Suprapubic skin (tissue), 4 donors: ENCODE measurements around the gene ANLN. TPM values are rescaled to one million over a fixed set of nuclear protein-coding genes. Genes with fewer than 3 reads are reported as not detected.
"Not testable (repeated sequence)": the region's sequence is repeated elsewhere in the genome, so short reads cannot be mapped to it uniquely, and the experiment has no call there.

Source experiments
- DNase-seq, 2 donors: peaks; one replicate each; pipeline ENCODE4 v3.0.0-alpha.2; 2019; ENCODE audit warnings: low spot score in 2 of 2
- H3K27ac ChIP-seq: fragments of 200-600 bp; sonication (generic); one replicate; pipeline ENCODE4 v1.5.1; 2019
- H3K27me3 ChIP-seq: fragments of 200-600 bp; sonication (generic); one replicate; pipeline ENCODE4 v1.5.1; 2019
- H3K36me3 ChIP-seq: fragments of 200-600 bp; sonication (generic); one replicate; pipeline ENCODE4 v1.5.1; 2019
- H3K4me1 ChIP-seq: fragments of 200-600 bp; sonication (generic); one replicate; pipeline ENCODE4 v1.5.1; 2019
- H3K4me3 ChIP-seq: fragments of 200-600 bp; sonication (generic); one replicate; pipeline ENCODE4 v1.5.1; 2019; ENCODE audit warnings: mild to moderate bottlenecking
- H3K9me3 ChIP-seq: fragments of 200-600 bp; sonication (generic); one replicate; pipeline ENCODE4 v1.5.1; 2019
- CTCF ChIP-seq, 2 donors: fragments of 200-600 bp in 1 of 2; fragments of 450-650 bp in 1 of 2; sonication (generic) in 1 of 2; IDR thresholded peaks; one replicate each; pipeline ENCODE4 v1.5.1; 2016 to 2019; ENCODE audit warnings: antibody characterized with exemption in 2 of 2, mild to moderate bottlenecking in 1 of 2, moderate library complexity in 1 of 2
- EP300 ChIP-seq: sonication (generic); formaldehyde crosslinking; IDR thresholded peaks from one replicate; pipeline ENCODE4 v1.6.1; 2017; ENCODE audit warnings: antibody characterized with exemption
- POLR2A ChIP-seq, 2 donors: fragments of 450-650 bp; IDR thresholded peaks; one replicate each; pipeline ENCODE4 v1.6.1; 2017; ENCODE audit warnings: antibody characterized with exemption in 2 of 2, mild to moderate bottlenecking in 2 of 2, moderate library complexity in 2 of 2
- POLR2AphosphoS5 ChIP-seq, 3 donors: sonication (generic); formaldehyde crosslinking; IDR thresholded peaks; one replicate each; pipeline ENCODE4 v1.6.1; 2017; ENCODE audit warnings: antibody characterized with exemption in 3 of 3
- WGBS: methylation state at CpG from one replicate; pipeline ENCODE4 v1.1.5; 2018; 5-methylcytosine and 5-hydroxymethylcytosine counted together
- total RNA-seq, 4 donors: library from RNA; depleted of rRNA; stranded (reverse); fragments of >200 nt; gene quantifications; one replicate each; pipeline ENCODE4 v1.1.0, GENCODE V29; 2016

The ANLN gene
- total RNA-seq, 4 donors from 2014 or later, result 10.1 to 33.5 (median 17.9) TPM

DNA sequence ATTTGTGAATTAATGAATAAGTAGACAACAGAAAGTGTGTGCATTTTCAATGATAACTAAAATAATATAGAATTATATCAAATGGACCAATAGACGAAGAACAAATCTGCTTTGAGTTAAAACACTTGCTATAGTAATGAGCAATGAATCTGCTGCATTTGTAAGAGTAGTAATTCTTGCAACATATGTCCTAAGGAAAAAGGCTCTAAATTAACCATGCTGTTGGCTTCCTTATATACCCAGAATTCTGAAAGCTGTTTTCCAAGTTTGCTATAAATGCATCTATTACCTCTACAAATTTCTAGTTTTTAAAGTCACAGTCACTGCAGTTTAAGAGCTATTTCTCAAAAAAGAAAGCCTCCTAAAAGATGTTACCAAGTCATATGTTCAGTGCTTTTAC, 20.5 kb upstream of the ANLN start:
- DNase-seq, result no peak
- Histone ChIP-seq H3K36me3 (no peaks in the 10 kb centered on the region), H3K27ac (no peak overlapping the region), H3K4me3 (no peak overlapping the region), H3K9me3 (no peaks in the 10 kb centered on the region), H3K27me3 (peaks cover 3% of the 10 kb centered on the region), H3K4me1 (peaks cover 6% of the 10 kb centered on the region)
- TF ChIP-seq EP300 (no peak), POLR2A (IDR thresholded peaks at IDR 0.05) (no peak), CTCF (IDR thresholded peaks at IDR 0.05) (no peak), POLR2AphosphoS5 (IDR thresholded peaks at IDR 0.05) (no peak)
- 83% methylated on average over 1 of the region's 1 CpG for WGBS

- Histone ChIP-seq H3K27me3 (peaks cover 3% of the 10 kb centered on the region), H3K9me3 (no peaks in the 10 kb centered on the region), H3K4me3 (no peak overlapping the region), H3K4me1 (peaks cover 6% of the 10 kb centered on the region), H3K36me3 (no peaks in the 10 kb centered on the region), H3K27ac (no peak overlapping the region)
- DNase-seq, result no peak
- 81% methylated on average over 2 of the region's 2 CpGs for WGBS
- TF ChIP-seq POLR2AphosphoS5 (IDR thresholded peaks at IDR 0.05), result no peak
- TF ChIP-seq CTCF (IDR thresholded peaks at IDR 0.05), result no peak
- TF ChIP-seq POLR2A (IDR thresholded peaks at IDR 0.05), result no peak
- TF ChIP-seq EP300, result no peak
Measured at GRCh38 chr7:36370046-36370445, 19.6 kb upstream of the ANLN start.

DNA sequence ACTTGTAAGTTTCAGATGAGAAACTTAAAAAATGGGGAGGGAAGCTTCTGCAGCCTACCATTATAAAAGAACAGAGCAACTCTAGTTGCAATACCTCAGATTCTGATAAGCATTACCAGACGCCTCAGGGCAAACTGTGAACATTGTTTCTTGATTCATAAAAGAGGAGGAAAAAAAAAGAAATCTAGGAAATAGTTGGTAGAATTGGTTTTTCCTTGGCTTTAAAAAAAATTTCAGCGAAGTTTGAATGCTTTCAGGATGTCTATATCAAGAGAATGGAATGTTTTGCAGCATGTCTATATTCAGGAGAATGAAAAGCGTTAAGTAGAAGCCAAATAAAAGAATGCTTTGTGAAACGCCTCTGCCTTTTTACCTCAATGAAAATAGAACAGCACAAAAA, 17.5 kb upstream of the ANLN start:
- TF ChIP-seq POLR2AphosphoS5 (IDR thresholded peaks at IDR 0.05) (no peak), EP300 (no peak), CTCF (IDR thresholded peaks at IDR 0.05) (no peak), POLR2A (IDR thresholded peaks at IDR 0.05) (no peak)
- DNase-seq, result no peak
- WGBS, result 45% methylated on average over 4 of the region's 4 CpGs
- H3K36me3 ChIP-seq, result no peaks in the 10 kb centered on the region
- peaks cover 3% of the 10 kb centered on the region for H3K4me1 ChIP-seq
- peaks cover 3% of the 10 kb centered on the region for H3K27me3 ChIP-seq
- H3K9me3 ChIP-seq, result no peaks in the 10 kb centered on the region
- no peak overlapping the region for H3K27ac ChIP-seq
- H3K4me3 ChIP-seq, result no peak overlapping the region

DNA sequence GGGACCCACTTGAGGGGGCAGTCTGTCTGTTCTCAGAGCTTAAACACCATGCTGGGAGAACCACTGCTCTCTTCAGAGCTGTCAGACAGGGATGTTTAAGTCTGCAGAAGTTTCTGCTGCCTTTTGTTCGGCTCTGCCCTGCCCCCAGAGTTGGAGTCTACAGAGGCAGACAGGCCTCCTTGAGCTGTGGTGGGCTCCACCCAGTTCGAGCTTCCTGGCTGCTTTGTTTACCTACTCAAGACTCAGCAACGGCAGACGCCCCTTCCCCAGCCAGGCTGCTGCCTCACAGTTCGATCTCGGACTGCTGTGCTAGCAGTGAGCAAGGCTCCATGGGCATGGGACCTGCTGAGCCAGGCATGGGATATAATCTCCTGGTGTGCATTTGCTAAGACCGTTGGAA, 11.1 kb upstream of the ANLN start:
- not testable (repeated sequence) for H3K4me1 ChIP-seq, DNase-seq, H3K27ac ChIP-seq, H3K36me3 ChIP-seq, H3K27me3 ChIP-seq, H3K4me3 ChIP-seq, H3K9me3 ChIP-seq
- 88% methylated on average over 6 of the region's 7 CpGs for WGBS

GRCh38 chr7:36379831-36380504, 9.7 kb upstream of the ANLN start:
- no peak for TF ChIP-seq POLR2AphosphoS5 (IDR thresholded peaks at IDR 0.05)
- no peak for TF ChIP-seq CTCF (IDR thresholded peaks at IDR 0.05)
- no peak for TF ChIP-seq EP300
- no peak for TF ChIP-seq POLR2A (IDR thresholded peaks at IDR 0.05)
- WGBS, result 65% methylated on average over 2 of the region's 2 CpGs
- no peaks in the 10 kb centered on the region for H3K9me3 ChIP-seq

DNA sequence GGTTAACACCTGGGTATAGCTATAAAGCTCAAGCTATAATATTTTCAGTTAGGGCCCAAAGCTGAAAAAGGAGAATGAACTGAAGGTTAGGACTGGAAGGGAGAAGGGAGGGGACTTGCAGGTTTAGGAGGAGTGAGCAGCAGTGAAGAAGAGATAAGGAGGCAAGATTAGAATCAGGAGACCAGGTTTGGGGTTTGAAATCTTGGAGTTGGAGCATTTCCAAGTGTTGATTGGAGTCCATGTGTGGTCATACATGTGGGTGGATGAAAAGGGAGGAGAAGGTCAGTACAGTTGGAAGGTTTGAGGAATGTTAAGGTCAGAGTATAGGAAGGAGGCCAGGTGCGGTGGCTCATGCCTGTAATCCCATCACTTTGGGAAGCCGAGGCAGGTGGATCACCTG, 8.6 kb upstream of the ANLN start:
- TF ChIP-seq EP300, result no peak
- TF ChIP-seq POLR2A (IDR thresholded peaks at IDR 0.05), result no peak
- no peak for TF ChIP-seq CTCF (IDR thresholded peaks at IDR 0.05)
- TF ChIP-seq POLR2AphosphoS5 (IDR thresholded peaks at IDR 0.05), result no peak
- Histone ChIP-seq H3K4me3 (no peak overlapping the region), H3K9me3 (no peaks in the 10 kb centered on the region), H3K4me1 (no peaks in the 10 kb centered on the region), H3K27ac (no peak overlapping the region), H3K36me3 (no peaks in the 10 kb centered on the region), H3K27me3 (no peaks in the 10 kb centered on the region)
- 100% methylated on average over 2 of the region's 2 CpGs for WGBS
- DNase-seq, result no peak

More at GRCh38 chr7:36379831-36380504, 9.7 kb upstream of the ANLN start:
- no peak for DNase-seq
- H3K4me3 ChIP-seq, result no peak overlapping the region
- no peak overlapping the region for H3K27ac ChIP-seq
- no peaks in the 10 kb centered on the region for H3K27me3 ChIP-seq
- no peaks in the 10 kb centered on the region for H3K4me1 ChIP-seq
- no peaks in the 10 kb centered on the region for H3K36me3 ChIP-seq

DNA sequence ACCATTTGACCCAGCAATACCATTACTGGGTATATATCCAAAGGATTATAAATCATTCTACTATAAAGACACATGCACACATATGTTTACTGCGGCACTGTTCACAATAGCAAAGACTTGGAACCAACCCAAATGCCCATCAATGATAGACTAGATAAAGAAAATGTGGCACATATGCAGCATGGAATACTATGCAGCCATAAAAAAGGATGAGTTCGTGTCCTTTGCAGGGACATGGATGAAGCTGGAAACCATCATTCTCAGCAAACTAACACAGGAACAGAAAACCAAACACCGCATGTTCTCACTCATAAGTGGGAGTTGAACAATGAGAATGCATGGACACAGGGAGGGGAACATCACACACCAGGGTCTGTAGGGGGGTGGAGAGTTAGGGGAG, 6.4 kb upstream of the ANLN start:
- H3K27ac ChIP-seq, H3K9me3 ChIP-seq, DNase-seq, H3K4me1 ChIP-seq, H3K36me3 ChIP-seq, H3K4me3 ChIP-seq, H3K27me3 ChIP-seq: not testable (repeated sequence)
- WGBS, result 95% methylated on average over 3 of the region's 3 CpGs

GRCh38 chr7:36385646-36386045, 4.0 kb upstream of the ANLN start:
- 98% methylated on average over 3 of the region's 3 CpGs for WGBS
- H3K9me3 ChIP-seq, H3K27me3 ChIP-seq, DNase-seq, H3K4me3 ChIP-seq, H3K36me3 ChIP-seq, H3K27ac ChIP-seq: not testable (repeated sequence)
- peaks cover 19% of the 10 kb centered on the region for H3K4me1 ChIP-seq
